K562 (cell line): ENCODE measurements around the gene ECE2. TPM values are rescaled to one million over a fixed set of nuclear protein-coding genes. Genes with fewer than 3 reads are reported as not detected.

Experiments
- BDP1 ChIP-seq: IDR thresholded peaks from 3 replicates; pipeline ENCODE4 v1.6.1; 2011; ENCODE audit not compliant: insufficient read length, insufficient read depth
- BRF1 ChIP-seq: IDR thresholded peaks from 3 replicates; pipeline ENCODE4 v1.6.1; 2011; ENCODE audit warnings: borderline replicate concordance, mild to moderate bottlenecking; ENCODE audit not compliant: insufficient read length; ENCODE audit errors: extremely low read depth
- CTBP1 ChIP-seq: fragments of 450-650 bp; IDR thresholded peaks from 2 replicates; pipeline ENCODE4 v1.6.1; 2016; ENCODE audit warnings: borderline replicate concordance
- KAT7 ChIP-seq: sonication (generic); formaldehyde crosslinking; IDR thresholded peaks from 2 replicates; pipeline ENCODE4 v1.8.0; 2022; ENCODE audit warnings: missing genetic modification reagents, mild to moderate bottlenecking, borderline replicate concordance
- KLF13 ChIP-seq: fragments of 450-650 bp; IDR thresholded peaks from 2 replicates; pipeline ENCODE4 v1.6.1; 2016; ENCODE audit warnings: missing genetic modification characterization, low read depth, mild to moderate bottlenecking, missing compliant biosample characterization, moderate library complexity, borderline replicate concordance
- KLF6 ChIP-seq: fragments of 250-450 bp; sonication (Bioruptor Pico); IDR thresholded peaks from 2 replicates; pipeline ENCODE4 v1.4.0; 2020; ENCODE audit warnings: mild to moderate bottlenecking, moderate library complexity, borderline replicate concordance
- MAZ ChIP-seq, 2 experiments: fragments of 450-650 bp in 1 of 2; sonication (generic) in 1 of 2; formaldehyde crosslinking; IDR thresholded peaks in 1 of 2; conservative IDR thresholded peaks in 1 of 2; 2 replicates each; pipeline versions ENCODE4 v1.4.0 to v1.5.0; 2020; ENCODE audit warnings: mild to moderate bottlenecking in 1 of 2, missing genetic modification reagents in 1 of 2
- NCOA2 ChIP-seq, 2 experiments: fragments of 450-650 bp; IDR thresholded peaks; 2 replicates each; pipeline ENCODE4 v1.6.1; 2018; ENCODE audit warnings: mild to moderate bottlenecking in 2 of 2, moderate library complexity in 1 of 2; ENCODE audit not compliant: partially characterized antibody in 2 of 2
- PML ChIP-seq: IDR thresholded peaks from 2 replicates; pipeline ENCODE4 v1.6.1; 2012; ENCODE audit warnings: low read length, inconsistent platforms
- POLR2AphosphoS2 ChIP-seq: IDR thresholded peaks from 2 replicates; pipeline ENCODE4 v1.6.1; 2012; ENCODE audit warnings: low read length, improper control_type of control experiment
- POLR3G ChIP-seq: IDR thresholded peaks from 2 replicates; pipeline ENCODE4 v1.6.1; 2011; ENCODE audit not compliant: insufficient read length, insufficient replicate concordance; ENCODE audit errors: extremely low read depth
- RBM15 ChIP-seq: fragments of 200-400 bp; formaldehyde crosslinking; IDR thresholded peaks from 2 replicates; pipeline ENCODE4 v1.6.1; 2018; ENCODE audit warnings: mild to moderate bottlenecking, low read length, moderate library complexity; ENCODE audit not compliant: insufficient read depth
- RCOR1 ChIP-seq, 2 experiments: IDR thresholded peaks; 2 replicates each; pipeline ENCODE4 v1.6.1; 2012; ENCODE audit warnings: low read depth in 2 of 2, low read length in 2 of 2, borderline replicate concordance in 1 of 2, improper control_type of control experiment in 1 of 2
- TAL1 ChIP-seq: fragments of 450-650 bp; IDR thresholded peaks from 2 replicates; pipeline ENCODE4 v1.6.1; 2016; ENCODE audit warnings: mild to moderate bottlenecking
- TFAM ChIP-seq: fragments of 250-450 bp; sonication (Bioruptor Pico); conservative IDR thresholded peaks from 2 replicates; pipeline ENCODE4 v1.5.0; 2021; ENCODE audit warnings: mild to moderate bottlenecking, moderate library complexity
- U2AF1 ChIP-seq: fragments of 200-400 bp; formaldehyde crosslinking; optimal IDR thresholded peaks from 2 replicates; pipeline ENCODE3; 2017; ENCODE audit warnings: mild to moderate bottlenecking, low read depth, low read length, moderate library complexity
- ZBTB7A ChIP-seq: IDR thresholded peaks from 2 replicates; pipeline ENCODE4 v1.6.1; 2011; ENCODE audit warnings: low read depth, mild to moderate bottlenecking, low read length, moderate library complexity, borderline replicate concordance; ENCODE audit not compliant: control insufficient read depth
- ZKSCAN8 ChIP-seq: fragments of 200-800 bp; sonication (Bioruptor generic); IDR thresholded peaks from 2 replicates; pipeline ENCODE4 v1.6.1; 2016; ENCODE audit warnings: missing genetic modification characterization, missing compliant biosample characterization
- ZNF253 ChIP-seq: fragments of 250-450 bp; sonication (Bioruptor Pico); conservative IDR thresholded peaks from 2 replicates; pipeline ENCODE4 v1.6.1; 2021; ENCODE audit warnings: mild to moderate bottlenecking
- ZNF444 ChIP-seq: fragments of 250-450 bp; sonication (Bioruptor Pico); IDR thresholded peaks from 2 replicates; pipeline ENCODE4 v1.4.0; 2020; ENCODE audit warnings: mild to moderate bottlenecking, moderate library complexity
- ZNF507 ChIP-seq: conservative IDR thresholded peaks from 2 replicates; pipeline ENCODE4 v1.6.1; 2017; ENCODE audit warnings: missing genetic modification characterization, missing compliant biosample characterization
- polyA plus RNA-seq, 8 experiments: library from polyadenylated mRNA; depleted of rRNA in 4 of 8; stranded (reverse) in 5 of 8; unstranded in 3 of 8; fragments of >200 nt; fragmentation: Nextera tagmentation in 2 of 8; fragmentation: Illumina TruSeq in 1 of 8; extraction: Ambion mirVana in 2 of 8; extraction: Trizol in 1 of 8; gene quantifications; 2 replicates each; pipeline versions ENCODE4 v1.2.1 to v1.2.3, GENCODE V29; 2011 to 2014; ENCODE audit warnings: inconsistent platforms in 1 of 8, missing spikeins in 1 of 8
- total RNA-seq, 7 experiments: library from RNA; depleted of rRNA in 6 of 7; stranded (reverse); fragments of >200 nt in 6 of 7; fragmentation: Illumina TruSeq in 2 of 7; extraction: Trizol in 2 of 7; gene quantifications; 2 replicates each; pipeline versions ENCODE4 v1.2.1 to v1.2.3, GENCODE V29; 2011 to 2021; ENCODE audit warnings: low replicate concordance in 1 of 7
- TF ChIP-seq, protein P1 (sequence below): sonication (generic); formaldehyde crosslinking; IDR thresholded peaks from 2 replicates; pipeline ENCODE4 v1.9.0; 2022; ENCODE audit warnings: mild to moderate bottlenecking, missing genetic modification reagents
- TF ChIP-seq, protein P2 (sequence below), 3 experiments: fragments of 200-800 bp in 1 of 3; sonication (Bioruptor generic) in 1 of 3; sonication (generic) in 1 of 3; formaldehyde crosslinking in 1 of 3; IDR thresholded peaks; 2 replicates each; pipeline versions ENCODE4 v1.6.1 to v1.8.0; 2016 to 2022; ENCODE audit warnings: mild to moderate bottlenecking in 2 of 3, missing compliant biosample characterization in 2 of 3, missing genetic modification characterization in 2 of 3, missing genetic modification reagents in 1 of 3
- TF ChIP-seq, protein P3 (sequence below): fragments of 450-650 bp; IDR thresholded peaks from 2 replicates; pipeline ENCODE4 v1.6.1; 2014; ENCODE audit warnings: low read depth, mild to moderate bottlenecking, moderate library complexity, borderline replicate concordance

The ECE2 gene
- total and polyA plus RNA-seq, 9 of the 15 experiments (the other 6 are each of a cell fraction or from before 2014, with no cell fraction given), result not detected

DNA sequence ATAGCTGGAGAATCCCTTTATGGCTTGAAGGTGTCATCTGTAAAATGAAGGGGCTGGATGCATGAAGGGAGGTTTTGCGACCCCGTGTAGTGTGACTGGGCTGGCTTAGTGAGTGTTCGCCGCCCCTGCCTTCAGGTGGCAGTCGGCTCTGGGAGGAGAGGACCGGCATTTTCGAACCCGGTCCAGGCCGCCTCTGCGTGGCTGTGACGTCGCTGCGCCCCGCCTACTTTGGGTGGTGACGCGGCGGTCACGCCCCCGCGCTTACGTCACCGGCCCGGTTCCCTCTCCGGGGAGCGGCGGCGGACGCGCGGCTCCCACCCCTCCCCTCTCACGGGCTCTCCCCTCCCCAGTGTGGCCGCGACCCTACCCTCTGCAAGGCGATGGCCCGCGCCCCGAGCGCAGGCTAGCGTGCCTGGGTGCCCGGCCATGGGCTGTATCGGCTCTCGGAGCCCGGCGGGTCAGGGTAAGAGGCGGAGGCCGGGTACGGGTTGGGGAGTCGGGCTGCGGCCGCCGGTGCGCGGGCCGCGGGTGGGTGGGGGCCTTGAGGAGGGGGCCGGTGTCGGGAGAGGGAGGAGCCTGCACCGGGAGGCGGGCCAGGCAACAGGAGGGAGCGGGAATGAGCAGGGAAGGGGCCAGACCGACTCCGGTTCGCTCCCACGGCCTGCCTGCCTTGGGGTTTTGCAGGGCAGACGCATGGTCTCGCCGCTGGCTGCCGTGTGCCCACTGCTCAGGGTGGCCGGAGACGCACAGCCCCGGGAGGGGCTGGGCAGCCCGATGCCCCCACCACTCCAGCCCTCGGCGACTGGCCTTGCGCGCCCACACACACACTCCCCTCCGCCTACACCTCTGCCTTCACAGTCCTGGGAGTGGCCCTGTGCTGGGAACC lies 60.1 kb downstream of the ECE2 start (continued):
- TF ChIP-seq BDP1 (no peak), ZKSCAN8 (CRISPR knock-in tag) (no peak), U2AF1 (peak; percentile 75), ZBTB7A (peak; percentile 58; the same call in 1 of the 2 replicates), PML (no peak), KLF6 (CRISPR knock-in tag) (no peak), ZNF507 (tag) (no peak), POLR3G (no peak), RBM15 (no peak), ZNF253 (no peak), MAZ (CRISPR knock-in tag; conservative IDR thresholded peaks at IDR 0.05 in 1 of 2, IDR thresholded peaks at IDR 0.05 in 1 of 2) (peak; percentile 80 to 85), BRF1 (no peak), TAL1 (no peak), KAT7 (CRISPR knock-in tag) (0 out of 2 replicates have a peak, but pooled peaks have one; percentile 33), TFAM (no peak), ZNF444 (CRISPR knock-in tag) (no peak), RCOR1 (IDR thresholded peaks at IDR 0.05; ENCODE audit: borderline replicate concordance in 1 of 2, low read depth in 2 of 2, low read length in 2 of 2) (no peak), POLR2AphosphoS2 (peak; percentile 97), NCOA2 (IDR thresholded peaks at IDR 0.05; ENCODE audit: partially characterized antibody in 2 of 2) (no peak), CTBP1 (peak; percentile 40; the same call in 1 of the 2 replicates), KLF13 (tag) (peak; percentile 90)
- TF ChIP-seq, protein P1, sequence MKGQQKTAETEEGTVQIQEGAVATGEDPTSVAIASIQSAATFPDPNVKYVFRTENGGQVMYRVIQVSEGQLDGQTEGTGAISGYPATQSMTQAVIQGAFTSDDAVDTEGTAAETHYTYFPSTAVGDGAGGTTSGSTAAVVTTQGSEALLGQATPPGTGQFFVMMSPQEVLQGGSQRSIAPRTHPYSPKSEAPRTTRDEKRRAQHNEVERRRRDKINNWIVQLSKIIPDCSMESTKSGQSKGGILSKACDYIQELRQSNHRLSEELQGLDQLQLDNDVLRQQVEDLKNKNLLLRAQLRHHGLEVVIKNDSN (CRISPR knock-in tag), result peak; percentile 64
- TF ChIP-seq, protein P2, sequence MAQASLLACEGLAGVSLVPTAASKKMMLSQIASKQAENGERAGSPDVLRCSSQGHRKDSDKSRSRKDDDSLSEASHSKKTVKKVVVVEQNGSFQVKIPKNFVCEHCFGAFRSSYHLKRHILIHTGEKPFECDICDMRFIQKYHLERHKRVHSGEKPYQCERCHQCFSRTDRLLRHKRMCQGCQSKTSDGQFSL (CRISPR knock-in tag; IDR thresholded peaks at IDR 0.05), result 0 out of 2 replicates have a peak, but pooled peaks have one; percentile 9
- TF ChIP-seq, protein P2 (tag; IDR thresholded peaks at IDR 0.05), result no peak
- TF ChIP-seq, protein P3, sequence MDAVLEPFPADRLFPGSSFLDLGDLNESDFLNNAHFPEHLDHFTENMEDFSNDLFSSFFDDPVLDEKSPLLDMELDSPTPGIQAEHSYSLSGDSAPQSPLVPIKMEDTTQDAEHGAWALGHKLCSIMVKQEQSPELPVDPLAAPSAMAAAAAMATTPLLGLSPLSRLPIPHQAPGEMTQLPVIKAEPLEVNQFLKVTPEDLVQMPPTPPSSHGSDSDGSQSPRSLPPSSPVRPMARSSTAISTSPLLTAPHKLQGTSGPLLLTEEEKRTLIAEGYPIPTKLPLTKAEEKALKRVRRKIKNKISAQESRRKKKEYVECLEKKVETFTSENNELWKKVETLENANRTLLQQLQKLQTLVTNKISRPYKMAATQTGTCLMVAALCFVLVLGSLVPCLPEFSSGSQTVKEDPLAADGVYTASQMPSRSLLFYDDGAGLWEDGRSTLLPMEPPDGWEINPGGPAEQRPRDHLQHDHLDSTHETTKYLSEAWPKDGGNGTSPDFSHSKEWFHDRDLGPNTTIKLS, result peak; percentile 57; the same call in 1 of the 2 replicates
